K562 (cell line): ENCODE results near the gene PARS2. TPM values are rescaled to one million over a fixed set of nuclear protein-coding genes. Genes with fewer than 3 reads are reported as not detected.

Experiments used
- ATAC-seq: fragments of 200-7000 bp; cut with Tn5 transposase; 3 replicates; pipeline ENCODE4 v1.9.1; 2020; ENCODE audit warnings: moderate library complexity
- BruUV-seq: library from RNA; stranded (reverse); fragments of 400-500 nt; replicated peaks from 2 replicates; lab custom pipeline; 2021; lab: Mats Ljungman, UMichigan
- CTCF ChIA-PET: fragments of 300-600 bp; formaldehyde crosslinking; extraction: SDS; loops from one replicate; lab custom pipeline; 2021; ENCODE audit warnings: low intra/inter-chr PET ratio; lab: Yijun Ruan, JAX
- POLR2A ChIA-PET: fragments of 300-600, 350-650 bp; sonication (Branson Sonifier 250); formaldehyde crosslinking; extraction: SDS; loops from one replicate; lab custom pipeline; 2021; ENCODE audit warnings: antibody characterized with exemption, inconsistent platforms; lab: Yijun Ruan, JAX
- DNase-seq, 4 experiments: peaks; one replicate each; pipeline versions ENCODE4 v3.0.0 to v3.0.0-alpha.2; 2011 to 2018; ENCODE audit warnings: low spot score in 3 of 4, mixed read lengths in 3 of 4; ENCODE audit errors: extremely low read depth in 1 of 4
- FAIRE-seq: peaks from 2 replicates; lab custom pipeline; 2011; peaks lifted over from hg19 to GRCh38; lab: Jason Lieb, UNC
- H2AFZ ChIP-seq: 2 replicates; pipeline ENCODE4 v1.6.0; 2011; ENCODE audit warnings: low read depth, low read length, control low read depth, inconsistent platforms
- H3K27ac ChIP-seq: fragments of 200-600 bp; 3 replicates; pipeline ENCODE4 v1.8.0; 2011; ENCODE audit warnings: low read depth, mild to moderate bottlenecking, control low read depth, inconsistent platforms, low read length, moderate library complexity, mixed read lengths; ENCODE audit errors: extremely low read depth
- H3K27me3 ChIP-seq, 2 experiments: fragments of 300-600 bp in 1 of 2; 2 replicates in 1 of 2; 3 replicates in 1 of 2; pipeline versions ENCODE4 v1.6.0 to v1.8.0; 2011; ENCODE audit warnings: inconsistent platforms in 2 of 2, low read length in 2 of 2, mild to moderate bottlenecking in 1 of 2, mixed read lengths in 1 of 2, moderate library complexity in 1 of 2; ENCODE audit not compliant: control insufficient read depth in 2 of 2, insufficient read depth in 2 of 2
- H3K36me3 ChIP-seq: fragments of 300-600 bp; 3 replicates; pipeline ENCODE4 v1.8.0; 2011; ENCODE audit warnings: mild to moderate bottlenecking, low read length, inconsistent platforms; ENCODE audit not compliant: control insufficient read depth, insufficient read depth
- H3K4me1 ChIP-seq, 2 experiments: fragments of 200-600 bp in 1 of 2; replicated peaks in 1 of 2; 2 replicates in 1 of 2; 3 replicates in 1 of 2; pipeline versions ENCODE4 v1.5.1 to v1.8.0; 2011; ENCODE audit warnings: inconsistent platforms in 2 of 2, low read length in 2 of 2, mild to moderate bottlenecking in 1 of 2, mixed read lengths in 1 of 2, moderate library complexity in 1 of 2; ENCODE audit not compliant: control insufficient read depth in 2 of 2, insufficient read depth in 2 of 2
- H3K4me2 ChIP-seq: 2 replicates; pipeline ENCODE4 v1.6.1; 2011; ENCODE audit warnings: low read length, control low read depth, inconsistent platforms, mixed read lengths; ENCODE audit not compliant: insufficient read depth
- H3K4me3 ChIP-seq: fragments of 200-600 bp; sonication (generic), shearing (Covaris generic); 2 replicates; pipeline ENCODE4 v1.5.1; 2016; ENCODE audit warnings: control low read depth, inconsistent platforms
- H3K79me2 ChIP-seq: fragments of 200-600 bp; 3 replicates; pipeline ENCODE4 v1.8.0; 2011; ENCODE audit warnings: low read length, inconsistent platforms; ENCODE audit not compliant: control insufficient read depth, insufficient read depth
- H3K9ac ChIP-seq, 2 experiments: 2 replicates each; pipeline versions ENCODE4 v1.6.0 to v1.6.1; 2011; ENCODE audit warnings: low read depth in 2 of 2, low read length in 2 of 2, control low read depth in 1 of 2, inconsistent platforms in 1 of 2, mild to moderate bottlenecking in 1 of 2, mixed read lengths in 1 of 2; ENCODE audit not compliant: insufficient read depth in 1 of 2
- H3K9me1 ChIP-seq: one replicate; pipeline ENCODE4 v1.6.0; 2011; ENCODE audit warnings: inconsistent platforms, mild to moderate bottlenecking, low read length, moderate library complexity; ENCODE audit not compliant: control insufficient read depth, insufficient read depth
- H3K9me3 ChIP-seq: replicated peaks from 2 replicates; pipeline ENCODE4 v1.5.1; 2011; ENCODE audit warnings: low read depth, low read length, inconsistent platforms; ENCODE audit not compliant: control insufficient read depth, insufficient read depth
- H4K20me1 ChIP-seq: replicated peaks from 2 replicates; pipeline ENCODE4 v1.6.1; 2011; ENCODE audit warnings: low read length, inconsistent platforms, mixed read lengths; ENCODE audit not compliant: control insufficient read depth, insufficient read depth
- BCL6 ChIP-seq: fragments of 250-450 bp; sonication (Bioruptor Pico); IDR thresholded peaks from 2 replicates; pipeline ENCODE4 v1.4.0; 2020
- CC2D1A ChIP-seq: fragments of 450-650 bp; IDR thresholded peaks from 2 replicates; pipeline ENCODE4 v1.6.1; 2017; ENCODE audit warnings: mild to moderate bottlenecking
- HSF4 ChIP-seq: fragments of 250-450 bp; sonication (Bioruptor Pico); IDR thresholded peaks from 2 replicates; pipeline ENCODE4 v2.1.2; 2022; ENCODE audit warnings: mild to moderate bottlenecking, moderate library complexity, borderline replicate concordance
- LARP7 ChIP-seq: fragments of 450-650 bp; IDR thresholded peaks from 2 replicates; pipeline ENCODE4 v1.6.1; 2016
- NONO ChIP-seq, 2 experiments: fragments of 200-400 bp in 1 of 2; fragments of 450-650 bp in 1 of 2; formaldehyde crosslinking in 1 of 2; IDR thresholded peaks; 2 replicates each; pipeline ENCODE4 v1.6.1; 2017; ENCODE audit warnings: low read depth in 2 of 2, mild to moderate bottlenecking in 2 of 2, moderate library complexity in 2 of 2, low read length in 1 of 2
- POLR2G ChIP-seq: fragments of 200-400 bp; formaldehyde crosslinking; IDR thresholded peaks from 2 replicates; pipeline ENCODE4 v1.6.1; 2017; ENCODE audit warnings: low read depth, mild to moderate bottlenecking, antibody characterized with exemption, low read length, moderate library complexity
- RFX5 ChIP-seq: IDR thresholded peaks from 2 replicates; pipeline ENCODE4 v1.6.1; 2011; ENCODE audit warnings: low read depth, mild to moderate bottlenecking, improper control_type of control experiment, low read length
- WGBS: fragments of 100-300 bp; shearing (Covaris generic); methylation state at CpG from one replicate; pipeline ENCODE4 v1.1.6; 2016; ENCODE audit warnings: low coverage, mixed read lengths; ENCODE audit not compliant: insufficient coverage; ENCODE audit errors: missing lambda C conversion rate; 5-methylcytosine and 5-hydroxymethylcytosine counted together
- in situ Hi-C: fragments of 300-500 bp; cut with MboI; formaldehyde crosslinking; loops from 4 replicates; pipeline ENCODE4 v1.15.0; 2018; ENCODE audit warnings: inconsistent platforms, mixed read lengths
- intact Hi-C: fragments of 100-400 bp; cut with micrococcal nuclease; formaldehyde crosslinking; loops from 2 replicates; pipeline ENCODE4 v1.14.2; 2022
- polyA plus RNA-seq, 8 experiments: library from polyadenylated mRNA; depleted of rRNA in 4 of 8; stranded (reverse) in 5 of 8; unstranded in 3 of 8; fragments of >200 nt; fragmentation: Nextera tagmentation in 2 of 8; fragmentation: Illumina TruSeq in 1 of 8; extraction: Ambion mirVana in 2 of 8; extraction: Trizol in 1 of 8; gene quantifications; 2 replicates each; pipeline versions ENCODE4 v1.2.1 to v1.2.3, GENCODE V29; 2011 to 2014; ENCODE audit warnings: inconsistent platforms in 1 of 8, missing spikeins in 1 of 8
- total RNA-seq, 7 experiments: library from RNA; depleted of rRNA in 6 of 7; stranded (reverse); fragments of >200 nt in 6 of 7; fragmentation: Illumina TruSeq in 2 of 7; extraction: Trizol in 2 of 7; gene quantifications; 2 replicates each; pipeline versions ENCODE4 v1.2.1 to v1.2.3, GENCODE V29; 2011 to 2021; ENCODE audit warnings: low replicate concordance in 1 of 7
- TF ChIP-seq, protein P1 (sequence below): fragments of 450-650 bp; formaldehyde crosslinking; IDR thresholded peaks from 2 replicates; pipeline ENCODE4 v1.4.0; 2022; ENCODE audit warnings: missing genetic modification characterization
- TF ChIP-seq, protein P2 (sequence below): fragments of 450-650 bp; IDR thresholded peaks from 2 replicates; pipeline ENCODE4 v1.6.1; 2017; ENCODE audit warnings: mild to moderate bottlenecking, moderate library complexity

PARS2 gene
- total and polyA plus RNA-seq, 9 of the 15 experiments (the other 6 are each of a cell fraction or from before 2014, with no cell fraction given): 6.3 to 12.4 (median 7.9) TPM

DNA sequence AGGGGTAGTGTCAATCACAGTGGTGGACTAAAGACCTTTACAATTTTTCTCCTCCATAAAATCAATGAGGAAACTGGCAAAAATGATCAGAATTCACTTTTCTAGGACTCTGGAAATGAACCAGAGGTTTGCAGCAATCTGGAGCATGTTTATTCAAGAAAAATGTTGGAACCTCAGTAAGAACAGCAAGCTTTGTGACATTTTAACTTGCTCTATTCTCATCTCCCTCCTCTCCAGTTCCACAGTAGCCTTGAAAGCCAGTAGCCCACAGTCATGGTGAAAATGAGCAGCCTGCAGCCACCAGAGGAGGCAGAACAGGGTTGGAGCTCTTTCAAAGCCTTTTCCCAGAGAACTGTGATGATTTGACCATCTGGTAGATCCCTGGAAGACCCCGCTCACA is 39.6 kb downstream of the PARS2 start:
- no peak for FAIRE-seq

More for the DNA sequence above, 39.6 kb downstream of the PARS2 start:
- H3K9me3 ChIP-seq: no peaks in the 10 kb centered on the region
- intact Hi-C loops: no loop called here
- POLR2A ChIA-PET: interaction anchor here (0.7 to 1.4 kb wide), 2 partner anchors 13 to 15 kb away, joined by 3 to 4 read pairs; no protein-coding TSS in a partner anchor
- H4K20me1 ChIP-seq: no peaks in the 10 kb centered on the region
- in situ Hi-C loops: no loop called here
- BruUV-seq: no TSS peak
- CTCF ChIA-PET: no interaction called here
- H3K4me1 ChIP-seq: no peaks in the 10 kb centered on the region
- H3K36me3 ChIP-seq: peaks cover 97% of the 10 kb centered on the region
- ATAC-seq (no peak), DNase-seq (no peak)
- H3K4me2 ChIP-seq: no peak overlapping the region
- H3K27me3 ChIP-seq: no peaks in the 10 kb centered on the region
- no peak overlapping the region for H2AFZ ChIP-seq
- H3K79me2 ChIP-seq: no peaks in the 10 kb centered on the region
- H3K4me3 ChIP-seq: no peak overlapping the region
- TF ChIP-seq LARP7 (no peak), BCL6 (no peak), POLR2G (no peak), HSF4 (CRISPR knock-in tag) (no peak), RFX5 (no peak), NONO (IDR thresholded peaks at IDR 0.05; ENCODE audit: low read depth in 2 of 2, low read length in 1 of 2) (no peak), CC2D1A (no peak)
- TF ChIP-seq, protein P1, sequence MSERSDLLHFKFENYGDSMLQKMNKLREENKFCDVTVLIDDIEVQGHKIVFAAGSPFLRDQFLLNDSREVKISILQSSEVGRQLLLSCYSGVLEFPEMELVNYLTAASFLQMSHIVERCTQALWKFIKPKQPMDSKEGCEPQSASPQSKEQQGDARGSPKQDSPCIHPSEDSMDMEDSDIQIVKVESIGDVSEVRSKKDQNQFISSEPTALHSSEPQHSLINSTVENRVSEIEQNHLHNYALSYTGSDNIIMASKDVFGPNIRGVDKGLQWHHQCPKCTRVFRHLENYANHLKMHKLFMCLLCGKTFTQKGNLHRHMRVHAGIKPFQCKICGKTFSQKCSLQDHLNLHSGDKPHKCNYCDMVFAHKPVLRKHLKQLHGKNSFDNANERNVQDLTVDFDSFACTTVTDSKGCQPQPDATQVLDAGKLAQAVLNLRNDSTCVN: no peak
- TF ChIP-seq, protein P2, sequence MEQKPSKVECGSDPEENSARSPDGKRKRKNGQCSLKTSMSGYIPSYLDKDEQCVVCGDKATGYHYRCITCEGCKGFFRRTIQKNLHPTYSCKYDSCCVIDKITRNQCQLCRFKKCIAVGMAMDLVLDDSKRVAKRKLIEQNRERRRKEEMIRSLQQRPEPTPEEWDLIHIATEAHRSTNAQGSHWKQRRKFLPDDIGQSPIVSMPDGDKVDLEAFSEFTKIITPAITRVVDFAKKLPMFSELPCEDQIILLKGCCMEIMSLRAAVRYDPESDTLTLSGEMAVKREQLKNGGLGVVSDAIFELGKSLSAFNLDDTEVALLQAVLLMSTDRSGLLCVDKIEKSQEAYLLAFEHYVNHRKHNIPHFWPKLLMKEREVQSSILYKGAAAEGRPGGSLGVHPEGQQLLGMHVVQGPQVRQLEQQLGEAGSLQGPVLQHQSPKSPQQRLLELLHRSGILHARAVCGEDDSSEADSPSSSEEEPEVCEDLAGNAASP: no peak
- no peaks in the 10 kb centered on the region for H3K9me1 ChIP-seq
- no peak overlapping the region for H3K9ac ChIP-seq
- 93% methylated on average over 1 of the region's 1 CpG for WGBS
- no peak overlapping the region for H3K27ac ChIP-seq
